Stimulated activated CD8-positive, alpha-beta memory T cell treated with anti-CD3 and anti-CD28 coated beads, Interleukin-7, amount 100 ng/mL, for 1 hour (primary cell): ENCODE measurements around the gene URB1.
"Not testable (repeated sequence)": the region's sequence is repeated elsewhere in the genome, so short reads cannot be mapped to it uniquely, and the experiment has no call there.

ENCODE experiments used
- DNase-seq, 2 donors: peaks; one replicate each; pipeline ENCODE4 v3.0.0-alpha.2; 2020; ENCODE audit warnings: low read depth in 2 of 2

The URB1 gene

GRCh38 chr21:32319012-32319411 is 73.8 kb downstream of the URB1 start:
- DNase-seq: no peak

GRCh38 chr21:32317726-32318125 is 75.1 kb downstream of the URB1 start:
- no peak for DNase-seq

- no peak for DNase-seq
Observed at GRCh38 chr21:32316361-32317215, 76.2 kb downstream of the URB1 start.

- DNase-seq: no peak
Observed at GRCh38 chr21:32315511-32316281, 77.1 kb downstream of the URB1 start.

- DNase-seq: no peak
Observed at GRCh38 chr21:32314806-32315205, 78.0 kb downstream of the URB1 start.

- no peak for DNase-seq
Observed at GRCh38 chr21:32312976-32313375, 79.8 kb downstream of the URB1 start.

GRCh38 chr21:32312326-32312725 is 80.5 kb downstream of the URB1 start:
- no peak for DNase-seq

GRCh38 chr21:32311621-32312020 is 81.2 kb downstream of the URB1 start:
- DNase-seq: no peak

GRCh38 chr21:32310976-32311375 is 81.8 kb downstream of the URB1 start:
- not testable (repeated sequence) for DNase-seq

GRCh38 chr21:32309906-32310460 is 82.8 kb downstream of the URB1 start:
- DNase-seq: no peak

GRCh38 chr21:32308696-32309095 is 84.1 kb downstream of the URB1 start:
- no peak for DNase-seq

- no peak for DNase-seq
Observed at GRCh38 chr21:32307706-32308105, 85.1 kb downstream of the URB1 start.

- no peak for DNase-seq
Observed at GRCh38 chr21:32306021-32306780, 86.6 kb downstream of the URB1 start.

GRCh38 chr21:32304998-32305397 is 87.8 kb downstream of the URB1 start:
- DNase-seq: no peak

- no peak for DNase-seq
Observed at GRCh38 chr21:32303385-32303784, 89.4 kb downstream of the URB1 start.

GRCh38 chr21:32302560-32302959 is 90.3 kb downstream of the URB1 start:
- no peak for DNase-seq

GRCh38 chr21:32301596-32301995 is 91.2 kb downstream of the URB1 start:
- no peak for DNase-seq

- no peak for DNase-seq
Observed at GRCh38 chr21:32300117-32300681, 92.6 kb downstream of the URB1 start.

- no peak for DNase-seq
Observed at GRCh38 chr21:32299695-32300094, 93.1 kb downstream of the URB1 start.

- DNase-seq: no peak
Observed at GRCh38 chr21:32298658-32299081, 94.1 kb downstream of the URB1 start, which contains the start of gene MRAP. Gene MRAP, plus strand, starts transcription at chr21:32298855. Its CDS starts 117 bp downstream, at chr21:32298972.

- no peak for DNase-seq
Observed at GRCh38 chr21:32298148-32298559, 94.7 kb downstream of the URB1 start.
